HG03520 (cell line): ENCODE results near the gene MIPOL1.
"Not testable (repeated sequence)": the region's sequence is repeated elsewhere in the genome, so short reads cannot be mapped to it uniquely, and the experiment has no call there.

Experiments
- ATAC-seq: cut with Tn5 transposase; IDR thresholded peaks from one replicate; pipeline ENCODE4 v1.9.1; 2021; ENCODE audit warnings: mild to moderate bottlenecking, moderate library complexity; ENCODE audit not compliant: unreplicated experiment

MIPOL1 gene

GRCh38 chr14:37278636-37279538, 81.2 kb downstream of the MIPOL1 start:
- no peak for ATAC-seq

- no peak for ATAC-seq
Observed at GRCh38 chr14:37279818-37280217, 82.1 kb downstream of the MIPOL1 start.

GRCh38 chr14:37284760-37285159, 87.0 kb downstream of the MIPOL1 start:
- ATAC-seq: no peak

GRCh38 chr14:37285220-37285619, 87.5 kb downstream of the MIPOL1 start:
- ATAC-seq: no peak

- ATAC-seq: no peak
Observed at GRCh38 chr14:37289688-37290087, 92.0 kb downstream of the MIPOL1 start.

GRCh38 chr14:37295262-37295661, 97.5 kb downstream of the MIPOL1 start:
- not testable (repeated sequence) for ATAC-seq

- no peak for ATAC-seq
Observed at GRCh38 chr14:37311252-37311651, 113.5 kb downstream of the MIPOL1 start.

- no peak for ATAC-seq
Observed at GRCh38 chr14:37318938-37319337, 121.2 kb downstream of the MIPOL1 start.

GRCh38 chr14:37320106-37320505, 122.4 kb downstream of the MIPOL1 start:
- no peak for ATAC-seq

- no peak for ATAC-seq
Observed at GRCh38 chr14:37325332-37325731, 127.6 kb downstream of the MIPOL1 start.

- ATAC-seq: no peak
Observed at GRCh38 chr14:37326434-37326833, 128.7 kb downstream of the MIPOL1 start.

GRCh38 chr14:37327933-37328332, 130.2 kb downstream of the MIPOL1 start:
- ATAC-seq: not testable (repeated sequence)

GRCh38 chr14:37328673-37329072, 130.9 kb downstream of the MIPOL1 start:
- ATAC-seq: no peak

GRCh38 chr14:37329189-37330001, 131.7 kb downstream of the MIPOL1 start:
- ATAC-seq: no peak

- ATAC-seq: no peak
Observed at GRCh38 chr14:37330910-37331309, 133.2 kb downstream of the MIPOL1 start.

GRCh38 chr14:37340353-37340752, 142.6 kb downstream of the MIPOL1 start:
- ATAC-seq: no peak

- no peak for ATAC-seq
Observed at GRCh38 chr14:37343307-37344094, 145.8 kb downstream of the MIPOL1 start.

- no peak for ATAC-seq
Observed at GRCh38 chr14:37363661-37364060, 165.9 kb downstream of the MIPOL1 start.

GRCh38 chr14:37369425-37369824, 171.7 kb downstream of the MIPOL1 start:
- ATAC-seq: no peak

GRCh38 chr14:37375566-37375965, 177.8 kb downstream of the MIPOL1 start:
- no peak for ATAC-seq
